HepG2 (cell line): ENCODE data around the gene TTC4. TPM values are rescaled to one million over a fixed set of nuclear protein-coding genes. Genes with fewer than 3 reads are reported as not detected.
A peak's percentile ranks its signal among the peaks of the same experiment; 100 is the strongest.

Experiments used
- ATAC-seq: fragments of 200-7000 bp; cut with Tn5 transposase; 3 replicates; pipeline ENCODE4 v1.9.1; 2020; ENCODE audit warnings: mild to moderate bottlenecking, moderate library complexity
- BruUV-seq: library from RNA; stranded (reverse); fragments of 400-500 nt; replicated peaks from 2 replicates; lab custom pipeline; 2021; lab: Mats Ljungman, UMichigan
- CTCF ChIA-PET: fragments of 300-600 bp; formaldehyde crosslinking; extraction: SDS; loops from one replicate; lab custom pipeline; 2021; ENCODE audit warnings: low total read pairs, inconsistent platforms, low intra/inter-chr PET ratio; lab: Yijun Ruan, JAX
- POLR2A ChIA-PET: fragments of 350-600 bp; sonication (Branson Sonifier 250); formaldehyde crosslinking; loops from one replicate; lab custom pipeline; 2020; ENCODE audit warnings: antibody characterized with exemption, inconsistent platforms; lab: Yijun Ruan, JAX
- DNase-seq: peaks from one replicate; pipeline ENCODE4 v3.0.0-alpha.2; 2015; ENCODE audit warnings: low spot score
- FAIRE-seq: peaks from 3 replicates; lab custom pipeline; 2011; peaks lifted over from hg19 to GRCh38; lab: Jason Lieb, UNC
- H2AFZ ChIP-seq: one replicate; pipeline ENCODE4 v1.6.1; 2011; ENCODE audit warnings: low read length, inconsistent platforms
- H3K27ac ChIP-seq: fragments of 300-600 bp; 3 replicates; pipeline ENCODE4 v1.8.0; 2011; ENCODE audit warnings: mixed run types, mild to moderate bottlenecking, mixed read lengths, low read length, inconsistent platforms; ENCODE audit not compliant: insufficient read depth; ENCODE audit errors: extremely low read length
- H3K27me3 ChIP-seq, 2 experiments: fragments of 200-600 bp in 1 of 2; 2 replicates in 1 of 2; 3 replicates in 1 of 2; pipeline versions ENCODE4 v1.6.0 to v1.8.0; 2011; ENCODE audit warnings: low read length in 2 of 2, mild to moderate bottlenecking in 2 of 2, moderate library complexity in 2 of 2, inconsistent platforms in 1 of 2; ENCODE audit not compliant: insufficient read depth in 2 of 2, control insufficient read depth in 1 of 2
- H3K36me3 ChIP-seq, 2 experiments: fragments of 200-600 bp in 1 of 2; replicated peaks in 1 of 2; 2 replicates in 1 of 2; 3 replicates in 1 of 2; pipeline versions ENCODE4 v1.5.1 to v1.8.0; 2011; ENCODE audit warnings: low read length in 2 of 2, inconsistent platforms in 1 of 2; ENCODE audit not compliant: insufficient read depth in 2 of 2, control insufficient read depth in 1 of 2
- H3K4me1 ChIP-seq: 2 replicates; pipeline ENCODE4 v1.5.1; 2012; ENCODE audit warnings: low read length, inconsistent platforms; ENCODE audit not compliant: insufficient read depth
- H3K4me2 ChIP-seq: 2 replicates; pipeline ENCODE4 v1.6.0; 2011; ENCODE audit warnings: low read depth, low read length, inconsistent platforms
- H3K4me3 ChIP-seq, 3 experiments: fragments of 200-600 bp in 1 of 3; sonication (generic), shearing (Covaris generic) in 1 of 3; replicated peaks in 1 of 3; 2 replicates each; pipeline ENCODE4 v1.5.1; 2011 to 2016; ENCODE audit warnings: low read length in 3 of 3, inconsistent platforms in 2 of 3, low read depth in 2 of 3, mild to moderate bottlenecking in 2 of 3, control low read depth in 1 of 3, mixed read lengths in 1 of 3; ENCODE audit not compliant: insufficient read depth in 1 of 3
- H3K79me2 ChIP-seq: one replicate; pipeline ENCODE4 v1.6.1; 2011; ENCODE audit warnings: low read length, inconsistent platforms; ENCODE audit not compliant: insufficient read depth
- H3K9ac ChIP-seq: 2 replicates; pipeline ENCODE4 v1.6.0; 2011; ENCODE audit warnings: mild to moderate bottlenecking, low read depth, low read length, inconsistent platforms; ENCODE audit not compliant: insufficient read depth
- H3K9me3 ChIP-seq: 2 replicates; pipeline ENCODE4 v1.5.1; 2012; ENCODE audit warnings: mild to moderate bottlenecking, low read length
- H4K20me1 ChIP-seq: 2 replicates; pipeline ENCODE4 v1.6.0; 2011; ENCODE audit warnings: inconsistent platforms, mild to moderate bottlenecking, low read length, moderate library complexity; ENCODE audit not compliant: insufficient read depth
- ATRX ChIP-seq: sonication (generic); formaldehyde crosslinking; IDR thresholded peaks from 2 replicates; pipeline ENCODE4 v1.4.0; 2020; ENCODE audit warnings: missing genetic modification reagents, borderline replicate concordance
- FOXM1 ChIP-seq: sonication (generic); formaldehyde crosslinking; IDR thresholded peaks from 2 replicates; pipeline ENCODE4 v1.5.0; 2020; ENCODE audit warnings: missing genetic modification reagents
- RBFOX2 ChIP-seq: fragments of 200-400 bp; formaldehyde crosslinking; IDR thresholded peaks from 2 replicates; pipeline ENCODE4 v1.6.1; 2017; ENCODE audit warnings: low read depth, mild to moderate bottlenecking, low read length
- ZNF142 ChIP-seq: sonication (generic); formaldehyde crosslinking; IDR thresholded peaks from 2 replicates; pipeline ENCODE4 v1.4.0; 2020; ENCODE audit warnings: missing genetic modification reagents
- ZNF709 ChIP-seq: sonication (generic); formaldehyde crosslinking; IDR thresholded peaks from 2 replicates; pipeline ENCODE4 v1.5.0; 2020; ENCODE audit warnings: mild to moderate bottlenecking, missing genetic modification reagents
- ZNF75D ChIP-seq: sonication (generic); formaldehyde crosslinking; IDR thresholded peaks from 2 replicates; pipeline ENCODE4 v1.8.1; 2023; ENCODE audit warnings: missing genetic modification reagents, mild to moderate bottlenecking, borderline replicate concordance
- ZNF784 ChIP-seq: sonication (generic); formaldehyde crosslinking; IDR thresholded peaks from 2 replicates; pipeline ENCODE4 v1.5.1; 2020; ENCODE audit warnings: missing genetic modification reagents, mild to moderate bottlenecking, borderline replicate concordance
- WGBS: methylation state at CpG from one replicate; pipeline ENCODE4 v1.1.6; 2017; ENCODE audit warnings: low lambda C conversion rate; 5-methylcytosine and 5-hydroxymethylcytosine counted together
- in situ Hi-C: cut with HindIII; loops from 2 replicates; pipeline ENCODE4 v1.10.0; 2017; ENCODE audit warnings: low pct_unique_long_range_greater_than_20kb; ENCODE audit not compliant: extremely low pct_ligation_motif_present
- intact Hi-C: fragments of 100-400 bp; cut with micrococcal nuclease; formaldehyde crosslinking; loops from one replicate; pipeline ENCODE4 v1.10.0; 2022; ENCODE audit not compliant: unreplicated experiment
- polyA plus RNA-seq, 8 experiments: library from polyadenylated mRNA; depleted of rRNA in 3 of 8; stranded (reverse) in 7 of 8; unstranded in 1 of 8; fragments of >200 nt; fragmentation: Illumina TruSeq in 4 of 8; extraction: Trizol in 4 of 8; gene quantifications; 2 replicates each; pipeline versions ENCODE4 v1.2.1 to v1.2.3, GENCODE V29; 2011 to 2016; ENCODE audit warnings: low read depth in 4 of 8, missing spikeins in 1 of 8, mixed read lengths in 1 of 8; ENCODE audit not compliant: insufficient read depth in 1 of 8
- total RNA-seq, 5 experiments: library from RNA; depleted of rRNA; stranded (reverse); fragments of >200 nt; fragmentation: Illumina TruSeq; extraction: Trizol; gene quantifications; 2 replicates each; pipeline ENCODE4 v1.2.3, GENCODE V29; 2016; ENCODE audit warnings: low read depth in 1 of 5

Gene TTC4
- total and polyA plus RNA-seq, 2 of the 13 experiments (the other 11 are each of a cell fraction or from before 2014, with no cell fraction given): 13.1 to 24.7 TPM

- FAIRE-seq: no peak
- POLR2A ChIA-PET: no interaction called here
- CTCF ChIA-PET: no interaction called here
- Histone ChIP-seq H3K9me3 (no peaks in the 10 kb centered on the region), H4K20me1 (no peaks in the 10 kb centered on the region), H3K4me3 (no peak overlapping the region), H3K27me3 (no peaks in the 10 kb centered on the region), H3K4me2 (no peak overlapping the region), H3K27ac (no peak overlapping the region), H3K79me2 (no peaks in the 10 kb centered on the region), H2AFZ (no peak overlapping the region), H3K36me3 (peaks cover 16 to 89% of the 10 kb centered on the region in 2 experiments), H3K9ac (no peak overlapping the region), H3K4me1 (no peaks in the 10 kb centered on the region)
- DNase-seq: no peak
- BruUV-seq: no TSS peak
- intact Hi-C loops: no loop called here
- WGBS: 99% methylated on average over 3 of the region's 3 CpGs
- in situ Hi-C loops: no loop called here
- TF ChIP-seq ZNF784 (CRISPR knock-in tag) (no peak), RBFOX2 (0 out of 2 replicates have a peak, but pooled peaks have one; percentile 17)
- no peak for ATAC-seq
Observed at GRCh38 chr1:54728027-54728426, 12.4 kb downstream of the TTC4 start.

GRCh38 chr1:54736685-54737084, 21.0 kb downstream of the TTC4 start:
- Histone ChIP-seq H3K9me3 (no peaks in the 10 kb centered on the region), H3K36me3 (peaks cover 29 to 67% of the 10 kb centered on the region in 2 experiments), H3K9ac (no peak overlapping the region), H3K4me1 (no peaks in the 10 kb centered on the region), H4K20me1 (no peaks in the 10 kb centered on the region), H3K27ac (no peak overlapping the region), H2AFZ (no peak overlapping the region), H3K79me2 (no peaks in the 10 kb centered on the region), H3K4me3 (no peak overlapping the region), H3K27me3 (no peaks in the 10 kb centered on the region), H3K4me2 (no peak overlapping the region)
- CTCF ChIA-PET: no interaction called here
- BruUV-seq: no TSS peak
- DNase-seq (no peak), ATAC-seq (no peak), FAIRE-seq (no peak)
- 94% methylated on average over 5 of the region's 5 CpGs for WGBS
- POLR2A ChIA-PET: no interaction called here
- in situ Hi-C loops (no loop called here), intact Hi-C loops (no loop called here)
- TF ChIP-seq ZNF75D (no peak), ZNF142 (no peak), FOXM1 (CRISPR knock-in tag) (no peak), ZNF709 (CRISPR knock-in tag) (no peak), ATRX (CRISPR knock-in tag) (no peak)
